Measurements from ENCODE around the gene CH25H. TPM values are rescaled to one million over a fixed set of nuclear protein-coding genes. Genes with fewer than 3 reads are reported as not detected.

Gene CH25H
- total RNA-seq, 4 donors from 2014 or later = 1.1 to 2.1 TPM; not detected in 2

DNA sequence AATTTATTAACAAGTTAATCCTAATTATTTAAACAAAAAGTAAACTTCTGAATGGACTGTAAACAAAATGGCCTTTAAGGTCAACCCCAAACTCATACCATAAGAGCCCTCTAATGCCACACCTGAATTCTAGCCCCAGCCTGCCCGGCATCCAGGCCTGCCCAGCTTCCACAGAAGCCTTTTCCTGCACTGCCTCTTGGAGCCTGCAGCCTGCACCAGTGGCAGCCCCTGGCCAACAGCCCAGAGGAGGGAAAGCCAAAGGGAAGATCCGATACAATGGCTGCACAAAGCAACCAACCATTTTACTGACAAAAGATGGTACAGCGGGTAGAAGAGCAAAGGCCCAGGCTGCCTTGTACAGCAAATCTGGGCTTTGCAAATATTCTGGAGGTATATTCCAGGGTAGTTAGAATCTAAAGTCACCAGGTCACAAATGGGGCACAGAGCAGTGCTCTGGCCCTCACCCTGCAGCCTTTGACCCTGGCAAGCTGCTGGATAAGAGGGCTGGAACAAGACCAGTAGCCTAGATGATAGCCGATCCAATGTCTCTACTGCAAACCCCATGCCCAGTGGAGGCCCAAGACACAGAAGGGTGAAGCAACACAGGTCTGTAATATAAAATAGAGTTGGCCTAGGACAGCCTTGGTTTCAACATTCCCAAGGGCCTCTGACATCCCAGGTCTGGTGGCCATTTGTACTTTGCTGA is 12.5 kb upstream of the CH25H start:
- Histone ChIP-seq H3K9me3 (no peaks in the 10 kb centered on the region), H3K4me3 (no peak overlapping the region), H3K4me1 (peaks cover 0 to 10% (median 6%) of the 10 kb centered on the region in 4 donors), H3K36me3 (no peaks in the 10 kb centered on the region), H3K27me3 (no peaks in the 10 kb centered on the region), H3K27ac (no peak overlapping the region)
- in situ Hi-C loops (cut with MboI; ENCODE audit: low pct_ligation_motif_present in 1 of 4, low pct_unique_long_range_greater_than_20kb in 1 of 4, low sequenced_read_pairs in 3 of 4) (loop anchor here (10.0 to 25.0 kb wide), 5 partner anchors 185 to 385 kb away; no protein-coding TSS in a partner anchor), intact Hi-C loops (cut with DNase I; ENCODE audit: low total_unique reads) (loop anchor here (5.0 kb wide), 1 partner anchor 382 kb away; no protein-coding TSS in a partner anchor)
- 80 to 90% methylated on average over 1 to 4 of the region's 4 CpGs for WGBS, 2 donors (ENCODE audit: low coverage in 1 of 2)
- TF ChIP-seq POLR2A (IDR thresholded peaks at IDR 0.05) (no peak), POLR2AphosphoS5 (IDR thresholded peaks at IDR 0.05) (no peak), EP300 (IDR thresholded peaks at IDR 0.05; ENCODE audit: low read depth) (no peak)
- TF ChIP-seq, protein P1, sequence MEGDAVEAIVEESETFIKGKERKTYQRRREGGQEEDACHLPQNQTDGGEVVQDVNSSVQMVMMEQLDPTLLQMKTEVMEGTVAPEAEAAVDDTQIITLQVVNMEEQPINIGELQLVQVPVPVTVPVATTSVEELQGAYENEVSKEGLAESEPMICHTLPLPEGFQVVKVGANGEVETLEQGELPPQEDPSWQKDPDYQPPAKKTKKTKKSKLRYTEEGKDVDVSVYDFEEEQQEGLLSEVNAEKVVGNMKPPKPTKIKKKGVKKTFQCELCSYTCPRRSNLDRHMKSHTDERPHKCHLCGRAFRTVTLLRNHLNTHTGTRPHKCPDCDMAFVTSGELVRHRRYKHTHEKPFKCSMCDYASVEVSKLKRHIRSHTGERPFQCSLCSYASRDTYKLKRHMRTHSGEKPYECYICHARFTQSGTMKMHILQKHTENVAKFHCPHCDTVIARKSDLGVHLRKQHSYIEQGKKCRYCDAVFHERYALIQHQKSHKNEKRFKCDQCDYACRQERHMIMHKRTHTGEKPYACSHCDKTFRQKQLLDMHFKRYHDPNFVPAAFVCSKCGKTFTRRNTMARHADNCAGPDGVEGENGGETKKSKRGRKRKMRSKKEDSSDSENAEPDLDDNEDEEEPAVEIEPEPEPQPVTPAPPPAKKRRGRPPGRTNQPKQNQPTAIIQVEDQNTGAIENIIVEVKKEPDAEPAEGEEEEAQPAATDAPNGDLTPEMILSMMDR (IDR thresholded peaks at IDR 0.05) = no peak
- no peak for DNase-seq

- peaks cover 0 to 13% (median 8%) of the 10 kb centered on the region in 4 donors for H3K4me1 ChIP-seq
- peak overlapping the region; percentile 39 to 59 (median 43) for H3K27ac ChIP-seq
- WGBS, 2 donors (ENCODE audit: low coverage in 1 of 2) = 9 to 11% methylated on average over 6 of the region's 6 CpGs
- TF ChIP-seq POLR2A (IDR thresholded peaks at IDR 0.05) (no peak), POLR2AphosphoS5 (IDR thresholded peaks at IDR 0.05) (no peak), EP300 (IDR thresholded peaks at IDR 0.05; ENCODE audit: low read depth) (no peak)
- TF ChIP-seq, protein P1 (IDR thresholded peaks at IDR 0.05) = peak; percentile 72 to 83 (median 79)
- no peaks in the 10 kb centered on the region for H3K9me3 ChIP-seq
- no peak overlapping the region for H3K4me3 ChIP-seq
- DNase-seq = peak; percentile 55
- no peaks in the 10 kb centered on the region for H3K36me3 ChIP-seq
- in situ Hi-C loops (cut with MboI; ENCODE audit: low pct_ligation_motif_present in 1 of 4, low pct_unique_long_range_greater_than_20kb in 1 of 4, low sequenced_read_pairs in 3 of 4) (loop anchor here (10.0 to 25.0 kb wide), 4 partner anchors 183 to 383 kb away; no protein-coding TSS in a partner anchor), intact Hi-C loops (cut with DNase I; ENCODE audit: low total_unique reads) (loop anchor here (5.0 kb wide), 1 partner anchor 380 kb away; no protein-coding TSS in a partner anchor)
- no peaks in the 10 kb centered on the region for H3K27me3 ChIP-seq
These were observed 10.2 kb upstream of the CH25H start for GRCh38 chr10:89217057-89217990.

DNA sequence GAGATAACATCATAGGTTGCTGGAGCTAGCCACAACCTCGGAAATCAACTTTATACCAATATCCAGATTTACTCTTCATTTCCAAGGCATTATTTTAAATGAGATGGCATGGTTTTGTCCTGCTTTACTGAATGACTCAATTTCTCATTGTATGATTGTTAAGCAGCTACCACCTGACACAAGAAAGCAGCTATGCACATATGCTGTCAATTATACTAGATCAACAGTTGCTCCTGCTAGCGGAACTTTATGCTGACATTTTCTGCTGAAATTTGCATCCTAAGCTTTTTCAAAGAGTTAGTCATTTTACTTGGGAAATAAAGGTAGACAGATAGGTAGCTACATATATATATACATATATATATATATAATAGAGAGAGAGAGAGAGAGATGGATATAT is 8.9 kb upstream of the CH25H start:
- no peak overlapping the region for H3K4me3 ChIP-seq
- H3K36me3 ChIP-seq = no peaks in the 10 kb centered on the region
- DNase-seq = no peak
- H3K9me3 ChIP-seq = no peaks in the 10 kb centered on the region
- intact Hi-C loops (cut with DNase I; ENCODE audit: low total_unique reads) = loop anchor here (5.0 kb wide), 1 partner anchor 379 kb away; no protein-coding TSS in a partner anchor
- peaks cover 0 to 13% (median 8%) of the 10 kb centered on the region in 4 donors for H3K4me1 ChIP-seq
- peaks cover 6% of the 10 kb centered on the region for H3K27me3 ChIP-seq
- 93 to 100% methylated on average over 2 of the region's 2 CpGs for WGBS, 2 donors (ENCODE audit: low coverage in 1 of 2)
- in situ Hi-C loops (cut with MboI; ENCODE audit: low pct_ligation_motif_present in 1 of 4, low pct_unique_long_range_greater_than_20kb in 1 of 4, low sequenced_read_pairs in 3 of 4) = loop anchor here (10.0 to 25.0 kb wide), 4 partner anchors 181 to 381 kb away; no protein-coding TSS in a partner anchor
- H3K27ac ChIP-seq = no peak overlapping the region
- TF ChIP-seq, protein P1 (IDR thresholded peaks at IDR 0.05) = no peak
- TF ChIP-seq EP300 (IDR thresholded peaks at IDR 0.05; ENCODE audit: low read depth) = no peak
- TF ChIP-seq POLR2A (IDR thresholded peaks at IDR 0.05) = no peak
- no peak for TF ChIP-seq POLR2AphosphoS5 (IDR thresholded peaks at IDR 0.05)
